HG03060 (cell line): ENCODE measurements around the gene XXYLT1.

Source experiments
- ATAC-seq: cut with Tn5 transposase; IDR thresholded peaks from one replicate; pipeline ENCODE4 v1.9.1; 2021; ENCODE audit warnings: low read depth, moderate number of reproducible peaks; ENCODE audit not compliant: unreplicated experiment

The XXYLT1 gene

DNA sequence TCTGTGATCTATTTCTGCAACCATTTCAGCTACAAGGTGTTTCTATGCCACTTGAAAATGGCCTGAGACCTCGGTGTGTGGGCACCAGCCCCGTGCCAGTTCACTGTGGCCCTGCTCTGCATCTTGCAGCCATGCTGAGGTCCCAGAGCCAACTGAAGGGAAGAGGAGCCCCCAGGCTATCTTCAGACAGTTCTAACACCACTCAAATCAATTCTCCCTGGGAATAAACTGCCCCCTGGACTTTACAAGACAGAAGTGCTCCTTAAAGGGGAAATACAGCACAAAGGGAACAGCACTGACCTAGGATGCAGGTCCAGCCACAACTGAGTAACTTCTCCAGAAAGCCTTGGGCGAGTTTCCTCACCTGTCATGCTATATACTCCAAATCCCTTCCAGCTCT lies 3.9 kb downstream of the XXYLT1 start:
- no peak for ATAC-seq

GRCh38 chr3:195266428-195266827 lies 4.5 kb downstream of the XXYLT1 start:
- no peak for ATAC-seq

DNA sequence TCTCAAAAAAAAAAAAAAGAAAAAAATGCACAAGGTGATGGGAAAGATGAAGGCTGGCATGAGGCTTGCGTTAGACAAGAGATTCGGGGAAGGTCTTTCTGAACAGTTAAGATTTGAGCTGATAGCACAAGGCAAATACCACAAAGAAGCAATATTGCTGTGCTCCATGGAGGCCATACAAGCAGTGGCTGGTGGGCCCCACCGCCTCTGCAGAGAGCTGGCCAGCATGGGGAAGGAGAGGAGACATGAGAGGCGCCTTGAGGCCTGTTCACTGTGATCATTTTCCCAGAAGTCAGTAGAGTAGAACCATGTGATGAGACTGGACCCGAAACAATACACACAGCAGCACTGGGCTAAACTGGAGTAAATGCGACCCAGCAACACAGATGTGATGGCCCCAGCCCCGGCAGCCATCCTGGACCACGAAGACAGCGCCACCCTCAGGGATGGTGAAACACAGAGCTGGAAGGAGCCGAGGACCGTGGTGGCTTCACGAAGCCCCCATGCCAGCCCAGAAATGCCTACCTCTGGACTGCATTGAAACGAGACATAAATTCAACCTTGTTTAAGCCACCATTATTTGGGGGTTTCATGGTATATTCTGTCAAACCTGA lies 5.5 kb downstream of the XXYLT1 start:
- ATAC-seq: no peak

- no peak for ATAC-seq
These were observed 6.9 kb downstream of the XXYLT1 start for GRCh38 chr3:195263925-195264600.

DNA sequence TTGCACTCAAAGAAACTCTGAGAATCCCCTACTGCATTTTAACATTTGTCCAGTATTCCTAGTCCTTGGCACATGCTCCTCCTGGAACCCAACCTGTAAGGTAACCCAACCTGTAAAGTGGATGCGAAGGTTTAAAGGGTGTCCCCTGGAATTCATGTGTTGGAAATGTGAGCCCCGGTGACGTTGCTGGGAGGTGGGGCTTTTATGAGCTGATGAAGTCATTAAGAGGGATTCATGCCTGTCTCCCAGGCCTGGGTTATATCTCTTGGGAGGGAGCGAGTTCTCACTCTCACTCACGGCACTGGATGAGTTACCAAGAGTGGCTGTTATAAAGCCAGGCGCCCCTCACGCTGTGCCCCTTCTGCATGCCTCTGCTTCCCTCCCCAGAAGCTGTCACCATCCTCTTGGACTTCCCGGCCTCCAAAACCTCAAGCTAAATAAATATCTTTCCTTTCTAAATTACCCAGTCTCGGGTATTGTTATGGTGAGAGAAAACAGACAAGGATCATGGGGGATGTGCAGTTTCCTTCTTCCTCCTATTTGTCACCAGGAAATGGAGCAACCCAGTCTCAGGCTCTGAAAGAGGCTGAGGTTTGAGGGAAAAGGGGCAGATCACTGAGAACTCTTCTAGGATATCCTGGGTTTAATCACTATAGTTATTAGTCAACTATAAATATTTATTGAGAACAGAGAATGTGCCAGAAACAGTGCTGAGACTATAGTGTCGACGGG lies 7.6 kb downstream of the XXYLT1 start:
- no peak for ATAC-seq

- ATAC-seq: no peak
These were observed 9.0 kb downstream of the XXYLT1 start for GRCh38 chr3:195261925-195262324.

- peak; percentile 6 for ATAC-seq
These were observed 10.6 kb downstream of the XXYLT1 start for GRCh38 chr3:195260280-195260905.

DNA sequence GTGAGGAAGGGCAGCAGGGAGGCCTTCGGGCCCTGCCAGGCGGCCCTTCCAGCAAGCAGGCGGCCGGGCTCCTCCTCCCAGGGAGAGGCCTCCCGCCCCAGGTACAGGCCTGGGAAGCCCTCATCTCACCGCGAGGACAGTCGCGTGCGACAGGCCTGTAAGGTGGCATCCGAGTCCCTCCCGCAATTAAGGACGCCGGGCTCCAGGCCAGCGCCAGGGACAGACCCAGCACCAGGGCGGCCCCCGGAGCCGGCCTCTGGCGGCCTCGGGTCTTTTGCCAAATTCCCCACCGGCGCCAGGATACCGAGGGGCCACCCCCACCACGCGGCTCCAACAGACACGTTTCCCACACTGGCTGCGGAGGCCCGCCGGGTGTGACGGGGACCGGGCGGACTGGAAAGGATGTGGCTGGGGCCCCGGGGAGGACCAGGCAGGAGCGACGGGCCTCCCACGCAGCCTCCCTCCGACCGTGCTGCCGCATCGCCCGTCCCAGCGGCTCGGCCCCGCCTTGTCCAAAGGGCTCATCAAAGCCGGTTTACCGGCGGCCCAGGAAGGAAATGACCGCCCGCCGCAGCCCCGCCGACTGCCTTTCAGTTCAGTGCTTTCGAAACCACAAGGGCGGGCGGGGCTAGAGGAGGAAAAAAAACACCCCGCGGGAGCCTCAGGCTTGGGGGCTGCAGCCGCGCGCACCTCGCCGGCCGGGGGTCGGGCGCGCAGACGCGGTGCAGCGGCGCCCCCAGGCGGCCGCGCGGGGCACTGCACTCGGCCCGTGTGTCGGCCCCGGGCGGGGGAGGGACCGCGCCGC lies 11.3 kb downstream of the XXYLT1 start:
- ATAC-seq: peak; percentile 38

DNA sequence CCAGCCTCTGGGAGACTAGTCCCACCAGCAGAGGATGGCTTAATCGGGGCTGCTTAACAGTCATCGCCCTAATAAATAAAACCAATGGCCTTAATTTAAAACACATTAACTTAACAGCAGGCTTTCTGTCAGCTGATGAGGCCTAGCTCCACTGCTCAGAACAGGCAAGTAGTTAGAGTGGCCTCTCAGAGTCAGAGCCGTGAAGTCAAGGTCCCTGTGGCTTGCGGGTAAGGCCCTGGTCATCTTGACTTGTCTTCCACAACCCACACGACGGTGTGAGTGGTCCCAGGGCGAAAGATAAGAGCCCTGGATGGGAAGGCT lies 11.8 kb downstream of the XXYLT1 start:
- ATAC-seq: no peak

DNA sequence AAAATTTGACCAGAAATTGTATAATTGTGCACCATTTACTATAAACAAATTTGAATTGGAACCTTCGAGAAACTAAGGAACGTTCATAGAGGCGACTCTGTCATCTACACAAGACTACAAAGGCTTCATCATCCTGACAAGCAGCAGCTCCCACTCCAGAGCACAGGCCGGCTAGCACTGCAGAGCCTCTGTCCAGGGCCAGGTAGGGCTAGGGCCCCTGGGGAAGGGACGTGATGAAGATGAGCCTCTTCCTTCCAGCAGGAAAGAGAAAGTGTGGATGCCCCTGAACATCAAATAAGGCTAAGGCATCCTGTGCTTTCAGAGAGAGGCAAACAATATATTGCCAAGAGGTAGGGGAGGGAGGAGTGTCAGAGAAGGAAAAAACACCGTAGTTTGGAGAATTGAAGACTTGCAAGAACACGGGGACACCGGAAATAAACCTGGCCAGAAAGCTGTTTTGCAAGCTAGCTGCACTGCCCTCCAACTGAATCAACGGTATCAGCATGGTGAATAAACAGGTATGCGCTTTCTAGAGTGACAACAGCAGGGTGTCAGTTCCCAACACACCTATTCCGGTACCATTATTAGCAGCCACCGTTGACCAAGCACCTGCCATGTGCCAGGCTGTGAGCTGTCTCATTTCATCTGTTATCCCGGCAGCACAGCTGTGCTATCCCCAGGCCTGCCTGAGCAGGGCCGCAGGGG lies 12.4 kb downstream of the XXYLT1 start:
- ATAC-seq: no peak

- ATAC-seq: no peak
These were observed 13.2 kb downstream of the XXYLT1 start for GRCh38 chr3:195257454-195258448.

GRCh38 chr3:195256639-195257453 lies 14.1 kb downstream of the XXYLT1 start:
- ATAC-seq: no peak

GRCh38 chr3:195255571-195256501 lies 15.1 kb downstream of the XXYLT1 start:
- ATAC-seq: no peak

GRCh38 chr3:195255176-195255500 lies 15.8 kb downstream of the XXYLT1 start:
- ATAC-seq: no peak

DNA sequence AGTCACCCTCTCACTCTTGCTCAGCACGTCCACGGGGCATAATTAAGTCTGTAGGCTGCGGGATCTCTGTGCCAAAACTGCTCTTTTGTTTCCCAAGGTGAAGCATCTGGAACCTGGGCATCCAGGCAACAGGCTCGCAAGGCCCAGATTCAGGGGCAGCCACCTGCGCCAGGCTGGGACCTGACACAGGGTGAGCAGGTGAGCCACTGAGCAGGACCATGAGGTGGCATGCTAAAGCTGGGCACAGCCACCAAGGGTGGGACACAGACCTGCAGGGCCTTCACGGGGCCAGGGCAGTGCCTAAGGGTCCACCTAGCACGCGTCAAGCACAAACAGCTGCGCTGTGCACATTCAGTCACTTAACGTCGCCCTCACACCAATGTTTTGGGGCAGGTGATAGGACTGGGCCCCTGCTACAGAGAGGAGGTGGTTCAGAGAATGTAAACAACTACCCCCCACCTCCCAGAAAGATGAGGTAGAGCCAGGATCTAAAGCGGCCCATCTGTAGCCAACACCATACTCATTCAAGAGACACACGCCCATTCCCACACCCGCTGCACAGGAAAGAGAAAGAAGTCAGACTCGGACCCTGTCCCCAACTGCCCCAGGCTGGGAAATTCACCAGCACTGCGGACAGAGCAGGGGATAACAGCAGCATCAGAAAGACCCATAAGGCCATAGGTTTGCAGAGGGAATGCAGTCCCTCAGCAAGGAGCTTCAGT lies 16.3 kb downstream of the XXYLT1 start:
- no peak for ATAC-seq

DNA sequence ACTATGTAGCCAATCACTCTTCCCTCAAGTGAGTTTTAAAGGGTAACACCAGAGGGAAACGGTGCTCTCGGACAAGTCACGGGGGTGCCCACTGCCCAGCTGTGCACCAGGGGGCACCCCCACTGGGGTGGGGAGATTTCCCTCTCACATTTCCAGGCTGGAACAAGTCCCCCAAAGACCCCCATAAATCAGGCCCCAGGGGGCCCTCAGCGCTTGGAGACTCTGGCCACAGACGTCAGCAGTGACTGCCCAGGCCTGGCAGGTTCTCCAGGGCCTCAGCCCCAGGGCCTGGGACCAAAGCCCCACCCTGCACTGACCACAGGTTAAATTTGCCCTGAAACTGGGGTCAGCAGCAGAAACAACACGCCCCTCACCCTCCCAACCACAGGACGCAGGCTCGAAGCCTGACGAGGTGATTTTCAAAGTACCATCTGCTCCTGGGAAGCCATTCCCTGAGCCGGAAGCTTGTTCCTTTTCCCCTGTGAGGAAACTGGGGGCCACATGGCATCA lies 17.0 kb downstream of the XXYLT1 start:
- no peak for ATAC-seq
